ENCODE results near the gene IER3. TPM values are rescaled to one million over a fixed set of nuclear protein-coding genes. Genes with fewer than 3 reads are reported as not detected.
A peak's percentile ranks its signal among the peaks of the same experiment; 100 is the strongest.
"Not testable (repeated sequence)": the region's sequence is repeated elsewhere in the genome, so short reads cannot be mapped to it uniquely, and the experiment has no call there.

Gene IER3
- total RNA-seq, 1 donor from 2014 or later: 40.5 TPM

DNA sequence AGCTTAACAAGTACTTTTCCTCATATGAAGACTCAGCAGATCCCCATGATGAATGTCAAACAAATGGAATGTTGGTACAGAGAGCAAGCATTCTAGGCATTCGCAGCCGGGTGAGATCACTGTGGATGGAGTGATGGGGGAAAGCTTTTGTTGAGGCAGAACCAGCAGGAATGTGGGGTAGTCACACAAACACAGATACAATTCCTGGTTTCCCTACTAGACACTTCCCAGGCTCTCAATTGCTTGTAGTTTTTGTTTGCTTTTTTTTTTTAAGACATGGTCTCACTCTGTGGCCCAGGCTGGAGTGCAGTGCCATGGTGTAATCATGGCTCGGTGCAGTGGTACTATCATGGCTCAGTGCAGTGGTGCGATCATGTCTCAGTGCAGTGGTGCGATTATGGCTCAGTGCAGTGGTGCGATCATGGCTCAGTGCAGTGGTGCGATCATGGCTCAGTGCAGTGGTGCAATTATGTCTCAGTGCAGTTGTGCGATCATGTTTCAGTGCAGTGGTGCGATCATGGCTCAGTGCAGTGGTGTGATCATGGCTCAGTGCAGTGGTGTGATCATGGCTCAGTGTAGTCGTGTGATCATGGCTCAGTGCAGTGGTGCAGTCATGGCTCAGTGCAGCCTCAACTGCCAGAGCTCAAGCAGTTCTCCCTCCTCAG, 15.4 kb upstream of the IER3 start:
- Histone ChIP-seq H3K27me3 (no peaks in the 10 kb centered on the region), H3K4me1 (peaks cover 29% of the 10 kb centered on the region), H3K9me3 (no peaks in the 10 kb centered on the region), H3K4me3 (no peak overlapping the region), H3K36me3 (no peaks in the 10 kb centered on the region), H3K27ac (no peak overlapping the region)
- TF ChIP-seq, protein P1, sequence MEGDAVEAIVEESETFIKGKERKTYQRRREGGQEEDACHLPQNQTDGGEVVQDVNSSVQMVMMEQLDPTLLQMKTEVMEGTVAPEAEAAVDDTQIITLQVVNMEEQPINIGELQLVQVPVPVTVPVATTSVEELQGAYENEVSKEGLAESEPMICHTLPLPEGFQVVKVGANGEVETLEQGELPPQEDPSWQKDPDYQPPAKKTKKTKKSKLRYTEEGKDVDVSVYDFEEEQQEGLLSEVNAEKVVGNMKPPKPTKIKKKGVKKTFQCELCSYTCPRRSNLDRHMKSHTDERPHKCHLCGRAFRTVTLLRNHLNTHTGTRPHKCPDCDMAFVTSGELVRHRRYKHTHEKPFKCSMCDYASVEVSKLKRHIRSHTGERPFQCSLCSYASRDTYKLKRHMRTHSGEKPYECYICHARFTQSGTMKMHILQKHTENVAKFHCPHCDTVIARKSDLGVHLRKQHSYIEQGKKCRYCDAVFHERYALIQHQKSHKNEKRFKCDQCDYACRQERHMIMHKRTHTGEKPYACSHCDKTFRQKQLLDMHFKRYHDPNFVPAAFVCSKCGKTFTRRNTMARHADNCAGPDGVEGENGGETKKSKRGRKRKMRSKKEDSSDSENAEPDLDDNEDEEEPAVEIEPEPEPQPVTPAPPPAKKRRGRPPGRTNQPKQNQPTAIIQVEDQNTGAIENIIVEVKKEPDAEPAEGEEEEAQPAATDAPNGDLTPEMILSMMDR (IDR thresholded peaks at IDR 0.05): no peak
- no peak for TF ChIP-seq POLR2AphosphoS5 (IDR thresholded peaks at IDR 0.05; ENCODE audit: insufficient read depth in 1 of 2, low read depth in 1 of 2)
- no peak for TF ChIP-seq POLR2A (IDR thresholded peaks at IDR 0.05)
- intact Hi-C loops (cut with DNase I): loop anchor here (10.0 kb wide), 1 partner anchor 65 kb away; no protein-coding TSS in a partner anchor
- DNase-seq (ENCODE audit: extremely low spot score in 2 of 2): no peak

DNA sequence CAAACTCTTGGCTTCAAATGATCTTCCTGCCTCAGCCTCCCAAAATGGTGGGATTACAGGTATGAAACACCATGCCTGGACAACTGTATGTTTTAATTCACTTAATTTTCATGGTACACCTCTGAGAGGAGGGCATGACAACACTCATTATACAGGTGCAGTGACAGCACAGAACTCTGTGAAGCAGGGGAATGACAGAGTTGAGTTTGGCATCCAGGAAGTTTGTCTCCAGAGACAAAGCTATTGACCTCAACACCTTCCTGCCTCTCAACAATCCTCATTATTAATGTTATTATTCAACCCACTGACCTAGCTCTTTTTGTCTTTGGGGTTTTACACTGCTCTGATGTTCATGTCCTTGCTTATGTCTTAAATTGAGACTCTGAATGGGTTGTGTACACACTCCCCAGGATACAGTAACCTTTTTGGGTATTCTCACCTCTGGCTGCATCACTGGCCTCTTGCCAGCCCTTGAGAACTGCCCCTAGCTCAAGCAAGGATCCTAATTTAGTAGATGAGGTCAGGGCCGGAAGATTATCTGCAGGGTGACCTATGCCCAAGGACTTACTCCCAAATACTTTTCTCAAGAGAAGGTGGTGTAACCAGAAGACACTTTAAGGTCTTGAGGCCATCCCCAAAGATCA, 13.0 kb upstream of the IER3 start:
- DNase-seq (ENCODE audit: extremely low spot score in 2 of 2): no peak
- peaks cover 32% of the 10 kb centered on the region for H3K4me1 ChIP-seq
- H3K9me3 ChIP-seq: no peaks in the 10 kb centered on the region
- intact Hi-C loops (cut with DNase I): loop anchor here (10.0 kb wide), 1 partner anchor 67 kb away; no protein-coding TSS in a partner anchor
- H3K27me3 ChIP-seq: no peaks in the 10 kb centered on the region
- H3K4me3 ChIP-seq: no peak overlapping the region
- no peaks in the 10 kb centered on the region for H3K36me3 ChIP-seq
- TF ChIP-seq POLR2AphosphoS5 (IDR thresholded peaks at IDR 0.05; ENCODE audit: insufficient read depth in 1 of 2, low read depth in 1 of 2) (no peak), POLR2A (IDR thresholded peaks at IDR 0.05) (no peak)
- TF ChIP-seq, protein P1 (IDR thresholded peaks at IDR 0.05): no peak
- H3K27ac ChIP-seq: no peak overlapping the region

DNA sequence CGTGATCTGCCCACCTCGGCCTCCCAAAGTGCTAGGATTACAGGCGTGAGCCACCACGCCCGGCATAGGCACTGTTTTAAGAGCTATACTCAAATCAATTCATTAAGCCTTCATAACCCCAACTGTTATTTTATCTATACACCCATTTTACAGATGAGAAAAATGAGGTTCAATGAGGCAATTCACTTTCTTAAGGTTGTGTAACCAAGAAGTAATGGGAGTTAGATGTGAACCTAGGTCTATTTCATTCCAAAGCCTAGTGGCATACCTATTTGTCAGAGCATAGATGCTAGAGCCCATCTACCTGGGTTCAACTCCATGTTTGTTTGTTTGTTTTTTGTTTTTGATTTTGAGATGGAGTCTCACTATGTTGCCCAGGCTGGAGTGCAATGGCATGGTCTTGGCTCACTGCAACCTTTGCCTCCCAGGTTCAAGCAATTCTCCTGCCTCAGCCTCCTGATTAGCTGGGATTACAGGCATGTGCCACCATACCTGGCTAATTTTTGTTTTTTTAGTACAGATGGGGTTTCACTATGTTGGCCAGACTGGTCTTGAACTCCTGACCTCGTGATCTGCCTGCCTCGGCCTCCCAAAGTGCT, 12.2 kb upstream of the IER3 start:
- not testable (repeated sequence) for H3K36me3 ChIP-seq; H3K27ac ChIP-seq; DNase-seq (ENCODE audit: extremely low spot score in 2 of 2); H3K4me3 ChIP-seq; H3K27me3 ChIP-seq; H3K9me3 ChIP-seq
- intact Hi-C loops (cut with DNase I): loop anchor here (10.0 kb wide), 1 partner anchor 68 kb away; no protein-coding TSS in a partner anchor
- H3K4me1 ChIP-seq: peaks cover 38% of the 10 kb centered on the region

DNA sequence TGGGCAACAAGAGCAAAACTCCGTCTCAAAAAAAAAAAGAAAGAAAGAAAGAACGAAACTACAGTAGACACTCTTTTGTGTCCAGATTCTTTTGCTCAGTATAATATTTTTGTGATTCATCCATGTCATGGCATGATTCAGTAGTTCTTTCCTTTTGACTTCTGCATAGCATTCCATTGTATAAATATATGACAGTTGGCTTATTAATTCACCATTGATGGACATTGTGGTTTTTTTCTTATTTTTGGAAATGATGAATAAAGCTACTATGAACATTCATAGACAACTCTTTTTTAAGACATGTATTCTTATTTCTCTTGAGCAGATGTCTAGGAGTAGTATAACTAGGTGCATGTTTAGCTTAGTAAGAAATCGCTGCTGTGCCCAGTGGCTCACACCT, 10.3 kb upstream of the IER3 start:
- Histone ChIP-seq H3K27ac (no peak overlapping the region), H3K4me1 (peaks cover 39% of the 10 kb centered on the region), H3K36me3 (no peaks in the 10 kb centered on the region), H3K27me3 (no peaks in the 10 kb centered on the region), H3K4me3 (no peak overlapping the region), H3K9me3 (no peaks in the 10 kb centered on the region)
- no peak for TF ChIP-seq POLR2AphosphoS5 (IDR thresholded peaks at IDR 0.05; ENCODE audit: insufficient read depth in 1 of 2, low read depth in 1 of 2)
- TF ChIP-seq, protein P1 (IDR thresholded peaks at IDR 0.05): no peak
- no peak for TF ChIP-seq POLR2A (IDR thresholded peaks at IDR 0.05)
- DNase-seq (ENCODE audit: extremely low spot score in 2 of 2): no peak
- intact Hi-C loops (cut with DNase I): loop anchor here (10.0 kb wide), 1 partner anchor 70 kb away; no protein-coding TSS in a partner anchor

DNA sequence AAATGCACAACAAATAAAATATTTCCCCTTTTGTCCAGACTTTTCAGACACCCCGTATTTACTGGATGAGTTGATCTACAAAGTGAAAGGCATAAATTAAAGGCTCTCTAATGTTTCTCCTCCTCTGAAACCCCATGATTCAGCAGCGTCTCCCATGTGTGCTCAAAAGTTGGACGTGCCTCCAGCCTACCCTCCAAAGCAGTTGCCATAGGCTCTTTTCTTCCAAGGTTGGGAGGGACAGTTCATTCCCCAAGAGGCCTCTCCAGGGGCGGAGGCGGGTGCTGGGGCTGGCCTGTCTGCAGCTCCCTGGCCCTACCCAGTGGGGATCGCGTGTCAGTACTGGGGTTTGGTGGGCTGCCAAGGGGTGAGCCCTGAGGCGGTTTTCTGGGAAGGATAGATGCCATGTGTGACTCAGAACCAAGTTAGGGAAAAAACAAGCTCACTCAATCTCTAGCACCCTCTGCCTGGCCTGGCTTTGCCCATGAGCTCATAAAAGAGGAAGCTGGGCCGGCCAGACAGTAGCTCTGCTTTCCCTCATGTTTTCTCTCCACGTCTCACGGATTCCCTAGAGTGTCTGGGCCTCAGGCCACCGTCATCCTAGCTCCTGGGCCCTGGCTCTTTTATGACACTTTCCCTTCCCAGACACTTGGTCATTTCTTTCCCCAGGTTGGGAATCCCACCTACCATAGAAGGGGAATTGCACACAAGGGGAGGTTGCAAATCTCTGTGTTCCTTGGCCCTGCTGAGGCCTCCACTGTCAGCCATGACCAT, 8.0 kb upstream of the IER3 start:
- no peaks in the 10 kb centered on the region for H3K27me3 ChIP-seq
- peak overlapping the region; percentile 84 for H3K27ac ChIP-seq
- DNase-seq (ENCODE audit: extremely low spot score in 2 of 2): peak; percentile 96 to 97
- H3K4me1 ChIP-seq: peaks cover 59% of the 10 kb centered on the region
- H3K4me3 ChIP-seq: no peak overlapping the region
- H3K9me3 ChIP-seq: no peaks in the 10 kb centered on the region
- intact Hi-C loops (cut with DNase I): loop anchor here (10.0 kb wide), 1 partner anchor 72 kb away; no protein-coding TSS in a partner anchor
- no peaks in the 10 kb centered on the region for H3K36me3 ChIP-seq
- TF ChIP-seq POLR2AphosphoS5 (IDR thresholded peaks at IDR 0.05; ENCODE audit: insufficient read depth in 1 of 2, low read depth in 1 of 2) (peak; percentile 89 to 91), POLR2A (IDR thresholded peaks at IDR 0.05) (no peak)
- TF ChIP-seq, protein P1 (IDR thresholded peaks at IDR 0.05): no peak
